H9 (cell line): Measurements from ENCODE around the gene GALNT2. TPM values are rescaled to one million over a fixed set of nuclear protein-coding genes. Genes with fewer than 3 reads are reported as not detected.

Source experiments
- DNase-seq: peaks from one replicate; pipeline ENCODE4 v3.0.0-alpha.2; 2017
- H2AFZ ChIP-seq: one replicate; pipeline ENCODE4 v1.6.1; 2013; ENCODE audit warnings: mild to moderate bottlenecking, low read length, control low read depth, moderate library complexity
- H2AK5ac ChIP-seq: 2 replicates; pipeline ENCODE4 v1.6.1; 2013; ENCODE audit warnings: low read length, control low read depth, mixed read lengths; ENCODE audit not compliant: insufficient read length
- H2BK120ac ChIP-seq: one replicate; pipeline ENCODE4 v1.6.1; 2013; ENCODE audit warnings: low read depth, mild to moderate bottlenecking, low read length, control low read depth, inconsistent platforms; ENCODE audit not compliant: poor library complexity, severe bottlenecking
- H2BK12ac ChIP-seq: 2 replicates; pipeline ENCODE4 v1.6.1; 2013; ENCODE audit warnings: low read length, control low read depth, mixed read lengths, low read depth; ENCODE audit not compliant: insufficient read length
- H2BK15ac ChIP-seq: 2 replicates; pipeline ENCODE4 v1.6.1; 2013; ENCODE audit warnings: low read depth, low read length, control low read depth
- H2BK20ac ChIP-seq: one replicate; pipeline ENCODE4 v1.6.1; 2013; ENCODE audit warnings: low read depth, mild to moderate bottlenecking, low read length, control low read depth, inconsistent platforms; ENCODE audit not compliant: poor library complexity, severe bottlenecking
- H2BK5ac ChIP-seq: 2 replicates; pipeline ENCODE4 v1.6.1; 2013; ENCODE audit warnings: low read length, control low read depth, mixed read lengths; ENCODE audit not compliant: insufficient read length
- H3K14ac ChIP-seq: 2 replicates; pipeline ENCODE4 v1.6.1; 2013; ENCODE audit warnings: low read length, control low read depth; ENCODE audit not compliant: insufficient read depth
- H3K18ac ChIP-seq: 2 replicates; pipeline ENCODE4 v1.6.1; 2013; ENCODE audit warnings: low read depth, mild to moderate bottlenecking, mixed read lengths, low read length, control low read depth; ENCODE audit not compliant: insufficient read length
- H3K23ac ChIP-seq: 2 replicates; pipeline ENCODE4 v1.6.1; 2013; ENCODE audit warnings: low read length, control low read depth, mixed read lengths, low read depth; ENCODE audit not compliant: insufficient read length
- H3K23me2 ChIP-seq: 2 replicates; pipeline ENCODE4 v1.6.1; 2013; ENCODE audit warnings: low read depth, mild to moderate bottlenecking, mixed read lengths, low read length, control low read depth; ENCODE audit not compliant: insufficient read length, poor library complexity, severe bottlenecking
- H3K27ac ChIP-seq: 2 replicates; pipeline ENCODE4 v1.5.1; 2013; ENCODE audit warnings: low read length, control low read depth, mixed read lengths, low read depth; ENCODE audit not compliant: insufficient read length
- H3K27me3 ChIP-seq: 2 replicates; pipeline ENCODE4 v1.6.1; 2013; ENCODE audit warnings: low read length, control low read depth, inconsistent platforms; ENCODE audit not compliant: insufficient read depth
- H3K4ac ChIP-seq: 2 replicates; pipeline ENCODE4 v1.6.1; 2013; ENCODE audit warnings: low read depth, mild to moderate bottlenecking, control low read depth, inconsistent platforms, low read length, moderate library complexity
- H3K4me1 ChIP-seq: 2 replicates; pipeline ENCODE4 v1.6.1; 2013; ENCODE audit warnings: low read length, control low read depth, inconsistent platforms; ENCODE audit not compliant: insufficient read depth
- H3K4me2 ChIP-seq: 2 replicates; pipeline ENCODE4 v1.6.1; 2013; ENCODE audit warnings: low read length, control low read depth, mixed read lengths; ENCODE audit not compliant: insufficient read length, insufficient read depth
- H3K56ac ChIP-seq: 2 replicates; pipeline ENCODE4 v1.6.1; 2013; ENCODE audit warnings: low read depth, mild to moderate bottlenecking, mixed read lengths, low read length, control low read depth; ENCODE audit not compliant: insufficient read length
- H3K79me1 ChIP-seq: 2 replicates; pipeline ENCODE4 v1.6.1; 2013; ENCODE audit warnings: low read depth, mild to moderate bottlenecking, moderate library complexity, low read length, control low read depth, inconsistent platforms; ENCODE audit not compliant: insufficient read depth, poor library complexity, severe bottlenecking
- H3K79me2 ChIP-seq: 2 replicates; pipeline ENCODE4 v1.6.1; 2013; ENCODE audit warnings: low read length, control low read depth, inconsistent platforms; ENCODE audit not compliant: insufficient read depth
- H3K9ac ChIP-seq: 2 replicates; pipeline ENCODE4 v1.6.1; 2013; ENCODE audit warnings: low read length, control low read depth, mixed read lengths; ENCODE audit not compliant: insufficient read length; ENCODE audit errors: extremely low read depth
- H3K9me3 ChIP-seq: one replicate; pipeline ENCODE4 v1.6.1; 2013; ENCODE audit warnings: low read depth, low read length, inconsistent platforms; ENCODE audit not compliant: control insufficient read depth
- H3T11ph ChIP-seq: one replicate; pipeline ENCODE4 v1.6.1; 2013; ENCODE audit warnings: mild to moderate bottlenecking, low read length, control low read depth, inconsistent platforms
- H4K20me1 ChIP-seq: one replicate; pipeline ENCODE4 v1.6.1; 2013; ENCODE audit not compliant: control insufficient read depth, insufficient read length, insufficient read depth
- H4K5ac ChIP-seq: 2 replicates; pipeline ENCODE4 v1.6.1; 2013; ENCODE audit warnings: low read depth, mild to moderate bottlenecking, mixed read lengths, low read length, control low read depth; ENCODE audit not compliant: insufficient read length
- H4K8ac ChIP-seq: replicated peaks from 2 replicates; pipeline ENCODE4 v1.6.1; 2013; ENCODE audit warnings: low read length, control low read depth, mixed read lengths, low read depth; ENCODE audit not compliant: insufficient read length
- H4K91ac ChIP-seq: 2 replicates; pipeline ENCODE4 v1.6.1; 2013; ENCODE audit warnings: low read depth, mild to moderate bottlenecking, moderate library complexity, mixed read lengths, low read length, control low read depth; ENCODE audit not compliant: insufficient read length
- H3K27ac Mint-ChIP-seq, 3 experiments: 2 replicates in 2 of 3; 3 replicates in 1 of 3; pipeline ENCODE4 v1.8.0; 2020 to 2021; ENCODE audit warnings: mixed read lengths in 3 of 3, mild to moderate bottlenecking in 1 of 3, moderate library complexity in 1 of 3
- H3K27me3 Mint-ChIP-seq: 2 replicates; pipeline ENCODE4 v1.8.0; 2021; ENCODE audit warnings: low read depth, mild to moderate bottlenecking, moderate library complexity, mixed read lengths
- H3K36me3 Mint-ChIP-seq, 3 experiments: 2 replicates in 2 of 3; 3 replicates in 1 of 3; pipeline ENCODE4 v1.8.0; 2020 to 2021; ENCODE audit warnings: low read depth in 3 of 3, mixed read lengths in 3 of 3; ENCODE audit not compliant: insufficient read depth in 1 of 3
- H3K4me1 Mint-ChIP-seq, 2 experiments: 2 replicates each; pipeline ENCODE4 v1.8.0; 2020; ENCODE audit warnings: mixed read lengths in 2 of 2
- H3K4me3 Mint-ChIP-seq, 2 experiments: 2 replicates in 1 of 2; 3 replicates in 1 of 2; pipeline ENCODE4 v1.8.0; 2020 to 2021; ENCODE audit warnings: mild to moderate bottlenecking in 2 of 2, mixed read lengths in 2 of 2, moderate library complexity in 1 of 2
- H3K9me3 Mint-ChIP-seq, 2 experiments: 2 replicates in 1 of 2; 3 replicates in 1 of 2; pipeline ENCODE4 v1.8.0; 2020; ENCODE audit warnings: mild to moderate bottlenecking in 2 of 2, mixed read lengths in 2 of 2, moderate library complexity in 1 of 2
- WGBS: extraction: QIAGEN DNeasy Blood & Tissue Kit; methylation state at CpG from one replicate; pipeline ENCODE4 v1.1.7; 2013; ENCODE audit warnings: missing lambda C conversion rate, low lambda C conversion rate, mixed read lengths; ENCODE audit not compliant: insufficient read length; ENCODE audit errors: extremely low coverage; 5-methylcytosine and 5-hydroxymethylcytosine counted together
- total RNA-seq: library from RNA; stranded (reverse); gene quantifications from 2 replicates; pipeline ENCODE4 v1.2.1, GENCODE V29; 2021
- TF ChIP-seq, protein P1 (sequence below): fragments of 200-600 bp; sonication (generic); conservative IDR thresholded peaks from 3 replicates; pipeline ENCODE4 v1.8.0; 2021; ENCODE audit warnings: antibody characterized with exemption, mild to moderate bottlenecking

GALNT2 gene
- total RNA-seq, 1 experiment from 2014 or later, result 57.6 TPM

- Histone ChIP-seq H3K4me1 (no peaks in the 10 kb centered on the region), H2AFZ (no peak overlapping the region), H3K27ac (no peak overlapping the region), H2BK15ac (no peak overlapping the region), H3K56ac (no peak overlapping the region), H3K23me2 (no peaks in the 10 kb centered on the region), H2BK5ac (no peak overlapping the region), H4K91ac (no peak overlapping the region), H2BK20ac (no peak overlapping the region), H3K79me1 (no peaks in the 10 kb centered on the region), H3K18ac (no peak overlapping the region), H3K79me2 (no peaks in the 10 kb centered on the region), H3K4ac (no peak overlapping the region), H3K27me3 (no peaks in the 10 kb centered on the region), H3K23ac (no peak overlapping the region), H2BK12ac (no peak overlapping the region), H3K9ac (no peak overlapping the region), H4K20me1 (no peaks in the 10 kb centered on the region), H3K4me2 (no peak overlapping the region), H4K5ac (no peak overlapping the region), H2AK5ac (no peak overlapping the region), H3K9me3 (no peaks in the 10 kb centered on the region), H4K8ac (no peak overlapping the region), H2BK120ac (no peak overlapping the region), H3T11ph (no peak overlapping the region), H3K14ac (no peak overlapping the region)
- Mint-ChIP-seq H3K27ac (peak overlapping the region in 2 of 3 experiments; percentile 20 to 48; a peak in 2 of 7 replicates), H3K36me3 (peaks cover 0 to 1% (median 0%) of the 10 kb centered on the region in 3 experiments; a peak in 1 of 7 replicates), H3K4me3 (no peak overlapping the region), H3K9me3 (no peaks in the 10 kb centered on the region), H3K27me3 (no peaks in the 10 kb centered on the region; the same call in 1 of the 2 replicates), H3K4me1 (peaks cover 26 to 33% of the 10 kb centered on the region in 2 experiments)
- no CpG with 5 or more reads among the region's 17 CpGs for WGBS
- no peak for DNase-seq
- TF ChIP-seq, protein P1, sequence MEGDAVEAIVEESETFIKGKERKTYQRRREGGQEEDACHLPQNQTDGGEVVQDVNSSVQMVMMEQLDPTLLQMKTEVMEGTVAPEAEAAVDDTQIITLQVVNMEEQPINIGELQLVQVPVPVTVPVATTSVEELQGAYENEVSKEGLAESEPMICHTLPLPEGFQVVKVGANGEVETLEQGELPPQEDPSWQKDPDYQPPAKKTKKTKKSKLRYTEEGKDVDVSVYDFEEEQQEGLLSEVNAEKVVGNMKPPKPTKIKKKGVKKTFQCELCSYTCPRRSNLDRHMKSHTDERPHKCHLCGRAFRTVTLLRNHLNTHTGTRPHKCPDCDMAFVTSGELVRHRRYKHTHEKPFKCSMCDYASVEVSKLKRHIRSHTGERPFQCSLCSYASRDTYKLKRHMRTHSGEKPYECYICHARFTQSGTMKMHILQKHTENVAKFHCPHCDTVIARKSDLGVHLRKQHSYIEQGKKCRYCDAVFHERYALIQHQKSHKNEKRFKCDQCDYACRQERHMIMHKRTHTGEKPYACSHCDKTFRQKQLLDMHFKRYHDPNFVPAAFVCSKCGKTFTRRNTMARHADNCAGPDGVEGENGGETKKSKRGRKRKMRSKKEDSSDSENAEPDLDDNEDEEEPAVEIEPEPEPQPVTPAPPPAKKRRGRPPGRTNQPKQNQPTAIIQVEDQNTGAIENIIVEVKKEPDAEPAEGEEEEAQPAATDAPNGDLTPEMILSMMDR, result no peak
Measured at GRCh38 chr1:230287674-230288315, 220.8 kb downstream of the GALNT2 start.
